ENCODE data around the gene CAPN11. TPM values are rescaled to one million over a fixed set of nuclear protein-coding genes. Genes with fewer than 3 reads are reported as not detected.

The CAPN11 gene
- total RNA-seq (2014; rRNA removed; shearing (Covaris generic)): 0.20 and 0.97 TPM in 2 replicates

DNA sequence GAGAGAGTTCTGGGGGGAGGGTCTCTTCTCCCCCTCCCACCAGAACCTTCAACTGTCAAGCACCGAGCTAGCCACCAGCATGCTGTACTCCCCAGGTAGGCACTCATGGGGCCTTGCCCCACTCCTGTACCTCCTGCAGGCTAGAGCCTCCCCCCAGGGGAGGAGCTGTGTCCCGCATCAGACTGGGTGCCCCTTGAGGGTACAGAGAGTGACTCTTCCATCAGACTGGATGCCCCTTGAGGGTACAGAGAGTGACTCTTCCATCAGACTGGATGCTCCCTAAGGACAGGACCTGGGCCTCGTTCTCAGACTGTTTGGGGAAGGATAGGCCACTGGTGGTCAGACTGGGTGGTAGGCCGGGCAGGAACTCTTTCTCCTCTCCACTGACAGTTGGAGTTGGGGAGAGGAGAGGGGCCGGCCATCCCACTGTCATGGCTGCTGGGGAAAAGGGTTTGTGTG, at the start of gene CAPN11:
TSS of gene CAPN11 (plus strand) at position 51 of the 459 bp plus-strand sequence. CDS start at position 80, 29 bp downstream.
- Histone ChIP-seq H3K4me3 (no peak within 1 kb of the TSS), H3K9me3 (replicated peaks) (no peaks in the 10 kb centered on the region), H3K27ac (no peak within 1 kb of the TSS), H3K27me3 (no peaks in the 10 kb centered on the region), H3K4me1 (peaks cover 10% of the 10 kb centered on the region), H3K36me3 (no peaks in the 10 kb centered on the region)
- no peak for DNase-seq

DNA sequence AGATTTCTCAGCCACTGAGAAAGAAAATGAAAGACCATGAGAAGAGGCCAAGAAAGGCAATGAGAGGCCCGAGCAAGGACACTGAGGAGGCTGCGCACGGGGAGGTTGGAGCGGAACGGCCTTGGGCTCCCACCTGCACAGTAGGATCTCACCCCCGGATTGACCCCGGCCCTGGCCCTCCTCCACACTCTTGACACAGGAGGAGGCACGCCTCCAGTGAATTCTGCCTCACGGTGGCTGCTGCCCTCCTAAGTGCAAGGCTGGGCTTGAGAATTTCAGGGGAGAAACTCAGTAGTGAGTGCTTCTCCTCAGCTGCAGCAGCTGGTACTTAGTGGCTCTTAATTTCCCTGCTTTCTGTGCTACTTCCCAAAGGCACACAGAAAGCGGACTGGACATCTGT, 49.4 kb upstream of the CAPN11 start:
- no peak for DNase-seq
- no peaks in the 10 kb centered on the region for H3K9me3 ChIP-seq (replicated peaks)
- H3K27ac ChIP-seq: no peak overlapping the region
- H3K4me1 ChIP-seq: no peaks in the 10 kb centered on the region
- H3K27me3 ChIP-seq: no peaks in the 10 kb centered on the region
- peaks cover 29% of the 10 kb centered on the region for H3K36me3 ChIP-seq
- no peak overlapping the region for H3K4me3 ChIP-seq

DNA sequence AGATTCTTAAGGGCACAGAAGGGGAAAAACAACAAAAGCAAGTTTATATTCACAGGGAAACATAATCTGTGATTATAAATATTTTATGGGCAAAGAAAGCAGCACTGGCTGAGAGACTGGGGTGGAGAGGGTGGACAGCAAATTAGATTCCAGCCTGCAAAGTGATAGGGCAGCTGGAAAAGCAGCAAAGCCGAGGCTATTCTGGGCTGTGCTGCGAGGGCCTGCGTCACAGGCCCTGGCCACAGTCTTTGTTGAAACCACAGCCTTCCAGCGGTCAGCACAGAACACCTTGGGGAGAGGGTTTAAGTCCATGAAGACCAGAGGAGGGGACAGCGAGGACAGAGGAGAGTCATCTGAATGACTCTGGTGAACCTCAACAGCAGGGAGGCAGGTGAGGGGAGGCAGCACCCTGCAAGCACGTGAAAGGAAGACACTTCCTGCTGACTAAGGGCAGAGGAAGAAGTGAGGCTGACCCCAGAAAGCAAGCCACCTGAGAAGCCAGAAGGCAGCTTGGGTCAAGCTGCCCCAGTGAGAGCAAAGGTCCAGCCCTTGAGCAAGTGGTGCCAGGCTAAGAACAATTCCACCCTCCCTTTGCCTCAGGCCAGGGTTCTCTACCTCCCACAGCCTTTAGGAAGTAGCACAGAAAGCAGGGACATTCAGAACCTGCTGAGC, 48.5 kb upstream of the CAPN11 start:
- H3K4me1 ChIP-seq: no peaks in the 10 kb centered on the region
- no peak overlapping the region for H3K27ac ChIP-seq
- DNase-seq: no peak
- H3K4me3 ChIP-seq: no peak overlapping the region
- H3K9me3 ChIP-seq (replicated peaks): no peaks in the 10 kb centered on the region
- no peaks in the 10 kb centered on the region for H3K27me3 ChIP-seq
- H3K36me3 ChIP-seq: peaks cover 30% of the 10 kb centered on the region

GRCh38 chr6:44110966-44111365, 47.7 kb upstream of the CAPN11 start:
- H3K4me3 ChIP-seq: no peak overlapping the region
- H3K4me1 ChIP-seq: no peaks in the 10 kb centered on the region
- H3K36me3 ChIP-seq: peaks cover 34% of the 10 kb centered on the region
- no peaks in the 10 kb centered on the region for H3K9me3 ChIP-seq (replicated peaks)
- H3K27ac ChIP-seq: no peak overlapping the region
- no peak for DNase-seq
- H3K27me3 ChIP-seq: no peaks in the 10 kb centered on the region

- no peak for DNase-seq
These were observed 46.9 kb upstream of the CAPN11 start for GRCh38 chr6:44111434-44112417.

DNA sequence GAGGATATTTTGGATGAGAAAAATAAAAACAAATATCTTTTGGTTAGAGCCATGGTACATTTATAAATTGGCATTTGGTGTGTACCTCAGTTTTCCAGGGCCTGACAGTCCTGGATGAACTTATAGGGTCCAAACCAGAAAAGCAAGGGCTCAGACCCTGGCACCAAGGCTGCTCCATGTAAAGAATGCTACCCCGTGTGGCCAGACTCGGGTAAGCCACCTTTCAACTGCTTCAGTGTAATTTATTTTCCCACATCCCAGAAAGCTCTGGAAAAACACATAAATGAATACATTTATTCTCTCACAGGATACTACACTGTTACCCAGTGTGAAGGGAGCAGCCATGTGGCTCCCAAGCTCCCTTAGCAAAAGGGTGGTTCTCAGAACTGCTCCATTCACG, 45.2 kb upstream of the CAPN11 start:
- H3K27me3 ChIP-seq: no peaks in the 10 kb centered on the region
- H3K36me3 ChIP-seq: peaks cover 36% of the 10 kb centered on the region
- H3K4me3 ChIP-seq: no peak overlapping the region
- H3K4me1 ChIP-seq: 0 out of 2 replicates have a peak, but pooled peaks cover 4% of the 10 kb centered on the region
- DNase-seq: no peak
- H3K27ac ChIP-seq: no peak overlapping the region
- no peaks in the 10 kb centered on the region for H3K9me3 ChIP-seq (replicated peaks)

More at GRCh38 chr6:44111434-44112417, 46.9 kb upstream of the CAPN11 start:
- Histone ChIP-seq H3K9me3 (replicated peaks) (no peaks in the 10 kb centered on the region), H3K27ac (no peak overlapping the region), H3K4me3 (no peak overlapping the region), H3K4me1 (no peaks in the 10 kb centered on the region), H3K27me3 (no peaks in the 10 kb centered on the region), H3K36me3 (peaks cover 37% of the 10 kb centered on the region)

- no peak for DNase-seq
- Histone ChIP-seq H3K36me3 (peaks cover 36% of the 10 kb centered on the region), H3K4me3 (no peak overlapping the region), H3K4me1 (0 out of 2 replicates have a peak, but pooled peaks cover 4% of the 10 kb centered on the region), H3K9me3 (replicated peaks) (no peaks in the 10 kb centered on the region), H3K27ac (no peak overlapping the region), H3K27me3 (no peaks in the 10 kb centered on the region)
These were observed 42.8 kb upstream of the CAPN11 start for GRCh38 chr6:44115866-44116265.

- Histone ChIP-seq H3K4me1 (0 out of 2 replicates have a peak, but pooled peaks cover 4% of the 10 kb centered on the region), H3K4me3 (no peak overlapping the region), H3K36me3 (peaks cover 35% of the 10 kb centered on the region), H3K27ac (no peak overlapping the region), H3K27me3 (no peaks in the 10 kb centered on the region), H3K9me3 (replicated peaks) (no peaks in the 10 kb centered on the region)
- DNase-seq: no peak
These were observed 41.8 kb upstream of the CAPN11 start for GRCh38 chr6:44116641-44117382.

DNA sequence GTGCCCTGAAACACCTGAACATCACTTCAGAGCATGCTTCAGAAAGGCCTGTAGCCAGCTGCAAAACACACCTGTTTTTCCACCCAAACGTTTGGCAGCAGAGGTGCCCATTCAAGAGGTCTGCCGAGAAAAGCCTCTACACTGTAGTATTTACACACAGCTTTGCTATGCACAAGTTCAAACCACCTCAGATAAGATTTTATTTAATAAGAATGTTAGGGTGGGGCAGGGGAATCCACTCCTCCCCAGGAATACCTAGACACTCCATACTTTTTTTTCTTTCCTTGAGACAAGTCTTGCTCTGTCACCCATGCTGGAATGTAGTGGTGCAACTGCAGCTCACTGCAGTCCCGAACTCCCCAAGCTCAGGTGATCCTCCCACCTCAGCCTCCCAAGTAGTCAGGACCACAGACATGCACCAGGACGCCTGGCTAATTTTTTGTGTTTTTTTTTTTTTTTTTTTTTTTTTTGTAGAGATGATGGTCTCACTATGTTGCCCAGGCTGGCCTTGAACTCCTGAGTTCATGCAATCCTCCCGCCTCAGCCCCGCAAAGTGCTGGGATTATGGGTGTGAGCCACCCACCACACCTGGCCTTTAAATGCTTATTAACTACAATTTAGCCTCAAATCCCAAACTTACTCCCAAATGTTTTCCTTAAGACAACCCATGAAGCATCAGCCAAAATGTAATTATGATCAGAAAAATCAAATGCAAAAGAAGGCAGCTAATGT, 41.1 kb upstream of the CAPN11 start:
- 0 out of 2 replicates have a peak, but pooled peaks cover 4% of the 10 kb centered on the region for H3K4me1 ChIP-seq
- no peak for DNase-seq
- peaks cover 29% of the 10 kb centered on the region for H3K36me3 ChIP-seq
- no peaks in the 10 kb centered on the region for H3K27me3 ChIP-seq
- no peak overlapping the region for H3K27ac ChIP-seq
- no peak overlapping the region for H3K4me3 ChIP-seq
- H3K9me3 ChIP-seq (replicated peaks): no peaks in the 10 kb centered on the region

DNA sequence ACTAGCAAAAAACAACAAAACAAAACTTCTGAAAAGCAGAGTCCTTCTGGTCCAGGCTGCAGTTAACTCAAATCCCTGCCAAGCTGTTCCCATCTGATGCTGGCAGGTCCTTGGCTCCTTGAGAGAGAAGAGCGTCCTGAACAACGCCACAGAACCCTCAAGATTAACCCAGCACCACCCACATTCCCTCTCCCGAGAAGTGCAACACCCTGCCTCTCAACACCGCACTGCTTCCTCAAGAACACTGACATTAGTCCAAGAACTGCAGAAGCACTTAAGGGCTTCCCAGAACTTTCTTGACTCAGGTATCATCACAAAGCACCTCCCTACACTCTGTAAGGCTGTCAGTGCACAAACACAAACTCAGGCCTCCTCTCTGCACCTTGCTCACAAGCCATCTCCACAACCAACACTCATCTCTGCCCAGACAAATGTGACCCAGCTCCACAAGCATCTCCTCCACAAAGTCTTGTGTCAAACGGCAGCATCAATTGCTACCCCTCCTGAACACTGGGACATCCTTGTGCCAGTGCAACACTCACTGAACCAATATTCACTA, 38.8 kb upstream of the CAPN11 start:
- Histone ChIP-seq H3K4me3 (no peak overlapping the region), H3K9me3 (replicated peaks) (no peaks in the 10 kb centered on the region), H3K36me3 (peaks cover 13% of the 10 kb centered on the region), H3K27me3 (no peaks in the 10 kb centered on the region), H3K4me1 (peaks cover 6% of the 10 kb centered on the region; the same call in 1 of the 2 replicates), H3K27ac (no peak overlapping the region)
- no peak for DNase-seq

DNA sequence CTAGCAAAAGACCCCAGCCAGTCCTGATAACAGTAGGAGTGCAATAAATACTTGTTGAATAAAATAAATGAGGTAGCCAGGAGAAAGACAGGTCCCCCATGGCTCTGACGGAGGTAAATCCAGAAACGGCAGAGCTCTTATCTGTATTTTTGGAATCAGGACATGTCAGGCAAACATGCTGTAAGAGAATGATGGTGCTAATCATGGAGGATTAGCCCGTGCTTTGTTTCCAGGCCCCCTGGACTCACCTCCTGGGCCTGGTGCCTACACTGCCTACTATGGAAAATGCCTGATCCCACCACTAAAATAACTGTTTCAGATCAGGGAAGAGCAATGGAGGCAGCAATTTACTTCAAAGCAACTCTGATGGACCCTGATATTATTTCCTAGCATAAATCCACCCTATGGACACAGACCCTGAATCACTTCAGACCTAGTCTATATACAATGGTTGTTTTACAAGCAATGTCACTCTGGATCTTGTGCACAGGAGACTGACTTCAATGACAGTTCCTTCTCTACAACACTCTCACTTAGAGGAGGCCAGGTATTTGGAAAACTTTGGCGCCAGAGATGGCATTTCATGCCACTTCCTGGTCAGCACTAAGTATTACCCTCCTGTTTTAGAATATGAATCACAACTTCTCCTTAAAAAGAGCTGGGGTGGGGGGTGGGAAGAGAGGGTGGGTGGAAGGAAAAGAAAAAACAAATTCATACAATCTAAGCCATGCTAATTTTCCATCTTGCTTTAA, 37.8 kb upstream of the CAPN11 start:
- DNase-seq: no peak
- Histone ChIP-seq H3K27ac (no peak overlapping the region), H3K4me1 (peaks cover 10% of the 10 kb centered on the region), H3K4me3 (no peak overlapping the region), H3K9me3 (replicated peaks) (no peaks in the 10 kb centered on the region), H3K36me3 (peaks cover 8% of the 10 kb centered on the region), H3K27me3 (no peaks in the 10 kb centered on the region)

DNA sequence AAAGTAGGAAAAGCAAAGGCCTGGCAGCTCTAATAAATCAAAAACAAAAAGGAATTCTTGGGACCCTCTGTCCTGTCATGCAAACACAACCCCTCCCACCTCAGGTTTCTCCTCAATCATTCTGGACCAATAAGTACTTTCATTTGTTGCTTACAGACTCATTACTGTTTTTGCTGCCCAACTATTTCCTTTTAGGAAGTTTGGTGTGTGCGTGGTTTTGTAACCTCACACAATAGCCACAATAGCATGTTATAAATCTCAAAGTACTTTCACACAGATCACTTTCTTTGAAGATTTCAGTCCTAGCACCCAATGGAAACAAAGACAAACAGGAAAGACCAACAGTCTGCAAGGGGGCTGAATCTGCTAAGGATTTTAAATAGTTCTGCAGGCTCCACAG, 35.8 kb upstream of the CAPN11 start:
- no peak overlapping the region for H3K27ac ChIP-seq

DNA sequence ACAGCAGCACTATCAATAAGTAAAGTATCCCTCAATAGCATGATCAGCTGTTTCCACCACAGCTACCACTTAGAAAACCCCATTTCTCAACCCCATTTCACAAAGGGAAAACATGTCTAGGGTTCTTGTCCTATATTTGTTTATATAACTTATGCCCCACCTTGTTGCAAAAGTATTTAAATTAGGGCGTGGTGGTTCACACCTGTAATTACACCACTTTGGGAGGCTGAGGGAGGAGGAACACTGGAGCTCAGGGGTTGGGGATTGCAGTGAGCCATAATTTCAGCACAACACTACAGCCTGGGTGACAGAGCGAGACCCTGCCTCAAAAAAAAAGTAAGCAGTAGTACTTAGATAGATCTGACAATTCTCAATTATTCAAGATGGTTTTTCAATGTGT, 35.1 kb upstream of the CAPN11 start:
- Histone ChIP-seq H3K4me3 (no peak overlapping the region), H3K27ac (no peak overlapping the region), H3K36me3 (no peaks in the 10 kb centered on the region; the same call in 1 of the 2 replicates), H3K9me3 (replicated peaks) (no peaks in the 10 kb centered on the region), H3K27me3 (no peaks in the 10 kb centered on the region), H3K4me1 (peaks cover 11% of the 10 kb centered on the region)
- DNase-seq: no peak

More for the DNA sequence above, 35.8 kb upstream of the CAPN11 start:
- DNase-seq: no peak
- Histone ChIP-seq H3K4me1 (peaks cover 11% of the 10 kb centered on the region), H3K9me3 (replicated peaks) (no peaks in the 10 kb centered on the region), H3K4me3 (no peak overlapping the region), H3K27me3 (no peaks in the 10 kb centered on the region), H3K36me3 (peaks cover 3% of the 10 kb centered on the region)

Data from SJCRH30 (cell line).